Measurements from ENCODE around the gene NCKAP1.

Gene NCKAP1

GRCh38 chr2:182946958-182947369 lies 91.3 kb downstream of the NCKAP1 start:
- no peak for ATAC-seq

- no peak for ATAC-seq
Measured at GRCh38 chr2:182943339-182943738, 94.9 kb downstream of the NCKAP1 start.

- no peak for ATAC-seq
Measured at GRCh38 chr2:182942756-182943155, 95.5 kb downstream of the NCKAP1 start.

- no peak for ATAC-seq
Measured at GRCh38 chr2:182941919-182942318, 96.3 kb downstream of the NCKAP1 start.

- no peak for ATAC-seq
Measured at GRCh38 chr2:182941121-182941722, 97.0 kb downstream of the NCKAP1 start.

- no peak for ATAC-seq
Measured at GRCh38 chr2:182937870-182938269, 100.4 kb downstream of the NCKAP1 start.

- ATAC-seq, result no peak
Measured at GRCh38 chr2:182933629-182934028, 104.6 kb downstream of the NCKAP1 start.

- no peak for ATAC-seq
Measured at GRCh38 chr2:182929972-182930371, 108.3 kb downstream of the NCKAP1 start.

GRCh38 chr2:182924306-182924705 lies 114.0 kb downstream of the NCKAP1 start:
- ATAC-seq, result no peak

GRCh38 chr2:182921234-182921633 lies 117.0 kb downstream of the NCKAP1 start:
- no peak for ATAC-seq

GRCh38 chr2:182920631-182921056 lies 117.6 kb downstream of the NCKAP1 start:
- ATAC-seq, result no peak

GRCh38 chr2:182920089-182920488 lies 118.2 kb downstream of the NCKAP1 start:
- ATAC-seq, result no peak

- ATAC-seq, result no peak
Measured at GRCh38 chr2:182918961-182919652, 119.2 kb downstream of the NCKAP1 start.

GRCh38 chr2:182917924-182918323 lies 120.3 kb downstream of the NCKAP1 start:
- ATAC-seq, result no peak

- no peak for ATAC-seq
Measured at GRCh38 chr2:182916417-182916816, 121.8 kb downstream of the NCKAP1 start.

- no peak for ATAC-seq
Measured at GRCh38 chr2:182915369-182916326, 122.6 kb downstream of the NCKAP1 start.

- no peak for ATAC-seq
Measured at GRCh38 chr2:182914852-182915251, 123.4 kb downstream of the NCKAP1 start.

GRCh38 chr2:182913064-182913463 lies 125.2 kb downstream of the NCKAP1 start:
- no peak for ATAC-seq

- no peak for ATAC-seq
Measured at GRCh38 chr2:182912518-182912915, 125.7 kb downstream of the NCKAP1 start.

GRCh38 chr2:182911813-182912517 lies 126.3 kb downstream of the NCKAP1 start:
- no peak for ATAC-seq

- ATAC-seq, result no peak
Measured at GRCh38 chr2:182910965-182911364, 127.3 kb downstream of the NCKAP1 start.

- ATAC-seq, result no peak
Measured at GRCh38 chr2:182907081-182907830, 131.0 kb downstream of the NCKAP1 start.
